ENCODE data around the gene BAIAP2. TPM values are rescaled to one million over a fixed set of nuclear protein-coding genes. Genes with fewer than 3 reads are reported as not detected.

BAIAP2 gene
- total RNA-seq, 3 donors from 2014 or later = 21.0 to 47.0 (median 37.6) TPM

DNA sequence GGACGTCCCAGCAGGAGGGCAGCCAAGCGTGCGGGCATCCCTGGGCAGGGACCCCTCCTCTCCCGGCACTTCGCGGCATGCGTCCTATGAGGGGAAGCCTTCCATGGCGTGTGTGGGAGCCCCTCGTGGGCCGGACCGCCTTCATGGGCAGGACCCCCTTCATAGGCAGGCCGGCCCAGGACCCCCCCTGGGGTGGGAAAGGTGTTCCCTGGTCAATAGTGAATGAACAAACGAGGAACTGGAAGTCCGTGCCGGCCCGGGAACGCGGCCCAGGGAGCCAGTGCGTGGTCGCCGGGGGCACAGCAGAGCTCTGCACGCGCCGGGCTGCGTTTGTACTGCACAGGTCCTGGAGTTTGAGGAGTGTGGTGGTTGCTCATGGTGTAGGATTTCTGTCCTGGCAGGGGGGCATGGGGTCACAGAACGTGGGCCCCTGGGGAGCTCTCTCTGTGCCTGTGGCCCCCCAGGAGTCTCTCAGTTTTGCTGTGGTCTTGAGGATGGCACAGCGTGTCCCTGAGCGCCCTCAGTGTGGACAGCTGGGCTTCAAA is 13.9 kb downstream of the BAIAP2 start:
- intact Hi-C loops (cut with DNase I; ENCODE audit: low total_unique reads) = no loop called here
- Histone ChIP-seq H3K27ac (peak overlapping the region in 1 of 2 donors; percentile 92), H3K4me1 (peaks cover 23 to 33% of the 10 kb centered on the region in 2 donors), H3K4me3 (no peak overlapping the region), H3K9me3 (no peaks in the 10 kb centered on the region), H3K27me3 (no peaks in the 10 kb centered on the region), H3K36me3 (no peaks in the 10 kb centered on the region)
- DNase-seq (ENCODE audit: low spot score in 2 of 2) = no peak
- TF ChIP-seq, protein P1, sequence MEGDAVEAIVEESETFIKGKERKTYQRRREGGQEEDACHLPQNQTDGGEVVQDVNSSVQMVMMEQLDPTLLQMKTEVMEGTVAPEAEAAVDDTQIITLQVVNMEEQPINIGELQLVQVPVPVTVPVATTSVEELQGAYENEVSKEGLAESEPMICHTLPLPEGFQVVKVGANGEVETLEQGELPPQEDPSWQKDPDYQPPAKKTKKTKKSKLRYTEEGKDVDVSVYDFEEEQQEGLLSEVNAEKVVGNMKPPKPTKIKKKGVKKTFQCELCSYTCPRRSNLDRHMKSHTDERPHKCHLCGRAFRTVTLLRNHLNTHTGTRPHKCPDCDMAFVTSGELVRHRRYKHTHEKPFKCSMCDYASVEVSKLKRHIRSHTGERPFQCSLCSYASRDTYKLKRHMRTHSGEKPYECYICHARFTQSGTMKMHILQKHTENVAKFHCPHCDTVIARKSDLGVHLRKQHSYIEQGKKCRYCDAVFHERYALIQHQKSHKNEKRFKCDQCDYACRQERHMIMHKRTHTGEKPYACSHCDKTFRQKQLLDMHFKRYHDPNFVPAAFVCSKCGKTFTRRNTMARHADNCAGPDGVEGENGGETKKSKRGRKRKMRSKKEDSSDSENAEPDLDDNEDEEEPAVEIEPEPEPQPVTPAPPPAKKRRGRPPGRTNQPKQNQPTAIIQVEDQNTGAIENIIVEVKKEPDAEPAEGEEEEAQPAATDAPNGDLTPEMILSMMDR (IDR thresholded peaks at IDR 0.05) = no peak
- TF ChIP-seq POLR2A (IDR thresholded peaks at IDR 0.05) = no peak
- TF ChIP-seq POLR2AphosphoS5 (IDR thresholded peaks at IDR 0.05) = no peak

DNA sequence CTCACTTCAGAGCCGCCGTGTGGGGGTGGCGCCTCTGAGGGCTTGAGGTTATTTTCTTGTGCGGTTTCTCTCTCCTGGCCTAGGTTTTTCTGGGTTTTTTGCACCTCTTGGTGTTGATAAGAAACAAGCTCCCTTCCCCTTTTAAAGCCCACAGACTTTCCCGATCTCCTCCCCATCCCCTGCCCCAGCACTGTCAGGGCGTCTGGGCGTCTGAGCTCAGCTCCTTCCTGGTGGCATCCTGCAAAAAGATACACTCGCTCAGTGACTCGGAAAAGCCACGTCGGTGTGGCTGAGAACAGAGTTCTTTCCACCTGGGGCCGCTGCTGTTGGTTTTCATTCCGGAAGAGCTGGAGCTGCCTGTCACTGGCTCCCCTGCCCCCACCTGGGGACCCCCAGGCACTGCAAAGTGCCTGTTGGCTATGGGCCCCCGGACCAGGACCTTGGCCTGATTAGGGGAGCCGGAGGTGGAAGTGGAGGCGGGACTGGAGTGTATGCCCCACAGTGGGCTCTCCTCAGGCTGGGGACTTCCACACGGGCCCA is 14.5 kb downstream of the BAIAP2 start:
- TF ChIP-seq, protein P1 (IDR thresholded peaks at IDR 0.05) = no peak
- TF ChIP-seq POLR2A (IDR thresholded peaks at IDR 0.05) = no peak
- TF ChIP-seq POLR2AphosphoS5 (IDR thresholded peaks at IDR 0.05) = no peak
- Histone ChIP-seq H3K4me3 (peak overlapping the region in 2 of 3 donors; percentile 20 to 54), H3K9me3 (no peaks in the 10 kb centered on the region), H3K4me1 (peaks cover 23 to 30% of the 10 kb centered on the region in 2 donors), H3K36me3 (no peaks in the 10 kb centered on the region), H3K27ac (peak overlapping the region; percentile 92), H3K27me3 (no peaks in the 10 kb centered on the region)
- no peak for DNase-seq (ENCODE audit: low spot score in 2 of 2)
- intact Hi-C loops (cut with DNase I; ENCODE audit: low total_unique reads) = no loop called here

DNA sequence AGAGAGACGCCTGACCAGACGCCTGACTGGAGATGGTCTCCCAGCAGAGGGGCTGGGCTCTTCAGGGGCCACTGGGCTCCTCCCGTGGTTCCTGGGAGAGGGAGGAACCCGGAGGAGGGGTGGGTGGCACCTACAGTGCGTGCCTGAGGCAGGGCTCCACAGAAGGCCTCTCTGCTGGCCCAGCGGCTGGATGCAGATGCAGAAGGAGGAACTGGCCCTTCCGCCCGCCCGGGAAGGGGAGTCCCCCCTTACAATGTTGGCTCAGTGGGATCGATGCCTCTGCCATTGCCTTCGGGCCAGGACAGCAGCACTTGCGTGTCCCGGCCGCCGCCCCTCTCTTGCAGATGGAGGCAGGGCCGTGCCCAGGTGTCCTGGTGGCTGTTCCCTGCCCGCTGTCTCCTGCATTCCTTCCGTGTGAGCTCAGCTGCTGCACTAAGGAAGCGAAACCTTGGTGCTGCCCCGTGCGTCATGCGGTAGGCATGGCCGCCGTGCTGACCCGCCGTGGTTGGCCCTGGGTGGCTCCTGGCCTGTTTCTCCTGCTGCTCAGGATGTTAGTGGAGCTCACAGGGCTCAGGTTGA is 15.1 kb downstream of the BAIAP2 start:
- Histone ChIP-seq H3K4me1 (peaks cover 17 to 23% of the 10 kb centered on the region in 2 donors), H3K27ac (peak overlapping the region; percentile 92), H3K36me3 (no peaks in the 10 kb centered on the region), H3K27me3 (no peaks in the 10 kb centered on the region), H3K4me3 (peak overlapping the region; percentile 18 to 54 (median 20)), H3K9me3 (no peaks in the 10 kb centered on the region)
- intact Hi-C loops (cut with DNase I; ENCODE audit: low total_unique reads) = no loop called here
- TF ChIP-seq, protein P1 (IDR thresholded peaks at IDR 0.05) = peak in 1 of 3 donors; percentile 40
- TF ChIP-seq POLR2A (IDR thresholded peaks at IDR 0.05) (no peak), POLR2AphosphoS5 (IDR thresholded peaks at IDR 0.05) (peak; percentile 39 to 72 (median 43))
- peak; percentile 70 to 93 for DNase-seq (ENCODE audit: low spot score in 2 of 2)

DNA sequence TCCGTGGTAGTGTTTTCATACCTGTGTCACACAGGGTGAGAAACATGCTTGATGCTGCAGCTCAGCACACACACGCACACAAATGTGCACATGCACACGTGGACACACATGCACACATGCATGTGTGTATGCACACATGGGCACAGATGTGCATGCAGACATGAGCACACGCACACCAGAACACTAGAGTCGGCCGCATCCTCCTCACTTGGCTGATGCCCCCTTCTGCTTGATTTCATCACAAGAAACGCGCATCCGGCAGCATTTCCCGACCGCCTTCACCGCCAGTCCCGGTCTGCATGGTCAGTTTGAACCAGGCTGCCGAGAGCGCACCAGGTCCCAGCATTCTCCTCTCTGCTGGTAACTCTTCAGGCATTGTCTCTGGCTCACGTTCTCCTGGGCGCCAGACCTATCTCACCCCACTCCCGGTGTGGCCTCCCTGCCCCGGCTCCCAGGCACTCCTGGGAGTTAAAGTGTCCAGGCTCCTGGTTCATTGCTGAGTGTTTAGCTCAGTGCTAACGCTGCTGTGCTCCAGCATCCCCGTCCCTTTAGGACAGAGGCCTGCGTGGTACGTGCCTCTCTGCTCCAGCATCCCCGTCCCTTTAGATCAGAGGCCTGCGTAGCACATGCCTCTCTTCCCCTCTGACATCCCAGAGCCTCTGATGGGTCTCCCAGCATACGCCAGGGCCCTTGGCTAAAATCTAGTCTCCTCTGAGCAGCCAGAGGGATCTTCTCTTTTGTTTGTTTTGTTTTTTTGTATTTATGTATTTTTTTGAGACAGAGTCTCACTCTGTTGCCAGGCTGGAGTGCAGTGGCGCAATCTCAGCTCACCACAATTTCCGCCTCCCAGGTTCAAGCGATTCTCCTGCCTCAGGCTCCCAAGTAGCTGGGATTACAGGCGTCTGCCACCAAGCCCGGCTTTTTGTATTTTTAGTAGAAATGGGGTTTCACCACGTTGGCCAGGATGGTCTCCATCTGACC is 16.0 kb downstream of the BAIAP2 start:
- Histone ChIP-seq H3K4me1 (peaks cover 10 to 15% of the 10 kb centered on the region in 2 donors), H3K4me3 (peak overlapping the region in 2 of 3 donors; percentile 18 to 54), H3K27ac (peak overlapping the region; percentile 92), H3K36me3 (no peaks in the 10 kb centered on the region), H3K27me3 (no peaks in the 10 kb centered on the region), H3K9me3 (no peaks in the 10 kb centered on the region)
- intact Hi-C loops (cut with DNase I; ENCODE audit: low total_unique reads) = no loop called here
- TF ChIP-seq POLR2A (IDR thresholded peaks at IDR 0.05) (no peak), POLR2AphosphoS5 (IDR thresholded peaks at IDR 0.05) (no peak)
- TF ChIP-seq, protein P1 (IDR thresholded peaks at IDR 0.05) = no peak
- DNase-seq (ENCODE audit: low spot score in 2 of 2) = no peak

Measured in breast epithelium (tissue), 4 donors.